ENCODE data around the gene CIB4. TPM values are rescaled to one million over a fixed set of nuclear protein-coding genes. Genes with fewer than 3 reads are reported as not detected.

The CIB4 gene
- total RNA-seq, 1 donor = not detected

GRCh38 chr2:26646986-26647672, 6.0 kb upstream of the CIB4 start:
- DNase-seq (ENCODE audit: low read depth in 2 of 3, low spot score in 2 of 3) = no peak

- no peak for DNase-seq (ENCODE audit: low read depth in 2 of 3, low spot score in 2 of 3)
These were observed 4.6 kb upstream of the CIB4 start for GRCh38 chr2:26645762-26646161.

- DNase-seq (ENCODE audit: low read depth in 2 of 3, low spot score in 2 of 3) = no peak
These were observed 3.1 kb upstream of the CIB4 start for GRCh38 chr2:26644188-26644835.

GRCh38 chr2:26642429-26642828, 1.3 kb upstream of the CIB4 start:
- no peak for DNase-seq (ENCODE audit: low read depth in 2 of 3, low spot score in 2 of 3)

GRCh38 chr2:26640331-26640745, 828 bp downstream of the CIB4 start:
- no peak for DNase-seq (ENCODE audit: low read depth in 2 of 3, low spot score in 2 of 3)

- no peak for DNase-seq (ENCODE audit: low read depth in 2 of 3, low spot score in 2 of 3)
These were observed 1.4 kb downstream of the CIB4 start for GRCh38 chr2:26639685-26640243.

GRCh38 chr2:26637811-26638310, 3.3 kb downstream of the CIB4 start:
- no peak for DNase-seq (ENCODE audit: low read depth in 2 of 3, low spot score in 2 of 3)

- no peak for DNase-seq (ENCODE audit: low read depth in 2 of 3, low spot score in 2 of 3)
These were observed 4.2 kb downstream of the CIB4 start for GRCh38 chr2:26636935-26637334.

- DNase-seq (ENCODE audit: low read depth in 2 of 3, low spot score in 2 of 3) = no peak
These were observed 5.8 kb downstream of the CIB4 start for GRCh38 chr2:26635401-26635800.

- no peak for DNase-seq (ENCODE audit: low read depth in 2 of 3, low spot score in 2 of 3)
These were observed 6.4 kb downstream of the CIB4 start for GRCh38 chr2:26634636-26635230.

GRCh38 chr2:26633993-26634595, 7.1 kb downstream of the CIB4 start:
- DNase-seq (ENCODE audit: low read depth in 2 of 3, low spot score in 2 of 3) = no peak

GRCh38 chr2:26633351-26633945, 7.7 kb downstream of the CIB4 start:
- no peak for DNase-seq (ENCODE audit: low read depth in 2 of 3, low spot score in 2 of 3)

- DNase-seq (ENCODE audit: low read depth in 2 of 3, low spot score in 2 of 3) = no peak
These were observed 8.5 kb downstream of the CIB4 start for GRCh38 chr2:26632624-26633185.

- no peak for DNase-seq (ENCODE audit: low read depth in 2 of 3, low spot score in 2 of 3)
These were observed 9.6 kb downstream of the CIB4 start for GRCh38 chr2:26631401-26632170.

- DNase-seq (ENCODE audit: low read depth in 2 of 3, low spot score in 2 of 3) = no peak
These were observed 10.4 kb downstream of the CIB4 start for GRCh38 chr2:26630669-26631360.

GRCh38 chr2:26630235-26630634, 10.9 kb downstream of the CIB4 start:
- DNase-seq (ENCODE audit: low read depth in 2 of 3, low spot score in 2 of 3) = no peak

GRCh38 chr2:26629751-26630150, 11.4 kb downstream of the CIB4 start:
- DNase-seq (ENCODE audit: low read depth in 2 of 3, low spot score in 2 of 3) = no peak

GRCh38 chr2:26629346-26629630, 11.9 kb downstream of the CIB4 start:
- no peak for DNase-seq (ENCODE audit: low read depth in 2 of 3, low spot score in 2 of 3)

- no peak for DNase-seq (ENCODE audit: low read depth in 2 of 3, low spot score in 2 of 3)
These were observed 12.4 kb downstream of the CIB4 start for GRCh38 chr2:26628561-26629345.

Measured in hematopoietic multipotent progenitor cell (in vitro differentiated cells).